ENCODE data around the gene FBXO5.

Gene FBXO5

DNA sequence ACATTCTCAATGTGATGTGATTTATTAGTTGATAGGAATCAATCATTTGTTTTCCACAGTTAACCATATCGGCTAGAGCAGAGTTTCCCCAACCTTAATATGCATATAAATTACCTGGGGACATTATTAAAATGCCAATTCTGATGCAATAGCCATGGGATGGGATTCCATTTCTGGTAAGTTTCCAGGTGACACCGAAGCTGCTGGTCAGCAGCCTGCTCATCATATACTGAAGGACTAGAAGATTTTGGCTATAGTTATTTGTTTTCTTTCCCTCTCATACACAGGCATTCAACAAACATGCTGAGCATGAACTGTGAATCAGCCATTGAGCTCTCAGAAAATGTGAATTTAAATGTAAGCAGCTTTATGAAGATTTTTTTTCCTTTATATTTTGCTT, 35.8 kb downstream of the FBXO5 start:
- DNase-seq, result no peak

DNA sequence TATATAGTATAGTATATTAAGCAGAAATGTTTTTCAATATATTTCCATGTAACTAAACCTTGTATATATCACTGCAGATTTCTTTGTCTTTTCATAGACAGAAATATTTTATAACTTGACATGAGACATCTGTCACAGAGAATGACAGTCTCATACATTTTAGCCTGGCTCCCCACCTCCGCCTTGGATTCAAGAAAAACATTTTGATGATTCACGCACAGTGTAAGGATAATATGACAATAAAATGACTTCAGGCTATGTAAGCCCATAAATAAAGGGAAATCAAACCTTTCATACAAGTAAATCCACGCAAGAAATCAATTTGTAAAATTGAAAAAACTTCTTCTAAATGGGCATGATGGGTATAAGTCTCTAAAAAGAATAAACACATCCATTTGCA, 36.4 kb downstream of the FBXO5 start:
- DNase-seq, result no peak

DNA sequence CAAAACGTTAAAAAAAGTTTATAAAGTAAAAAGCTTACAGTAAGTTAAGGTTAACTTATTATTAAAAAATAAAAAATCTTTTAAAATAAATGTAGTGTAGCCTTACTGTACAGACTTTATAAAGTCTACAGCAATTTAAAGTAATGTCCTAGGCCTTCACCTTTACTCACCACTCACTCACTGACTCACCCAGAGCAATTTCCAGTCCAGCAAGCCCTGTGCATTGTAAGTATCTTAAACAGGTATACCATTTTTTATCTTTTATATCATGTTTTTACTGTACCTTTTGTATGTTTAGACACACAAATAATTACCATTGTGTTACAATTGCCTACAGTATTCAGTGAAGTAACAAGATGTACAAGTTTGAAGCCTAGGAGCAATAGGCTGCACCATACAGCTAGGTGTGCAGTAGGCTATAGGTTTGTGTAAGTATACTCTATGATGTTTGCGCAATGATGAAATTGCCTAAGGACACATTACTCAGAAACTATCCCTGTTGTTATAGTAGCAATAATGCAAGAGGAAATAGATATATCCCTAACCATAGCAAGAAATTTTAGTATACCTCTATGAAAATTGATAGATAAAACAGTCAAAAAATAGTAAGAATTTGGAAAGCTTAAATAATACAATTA, 39.5 kb downstream of the FBXO5 start:
- DNase-seq, result no peak

- DNase-seq, result no peak
Observed at GRCh38 chr6:152942319-152942869, 40.4 kb downstream of the FBXO5 start.

DNA sequence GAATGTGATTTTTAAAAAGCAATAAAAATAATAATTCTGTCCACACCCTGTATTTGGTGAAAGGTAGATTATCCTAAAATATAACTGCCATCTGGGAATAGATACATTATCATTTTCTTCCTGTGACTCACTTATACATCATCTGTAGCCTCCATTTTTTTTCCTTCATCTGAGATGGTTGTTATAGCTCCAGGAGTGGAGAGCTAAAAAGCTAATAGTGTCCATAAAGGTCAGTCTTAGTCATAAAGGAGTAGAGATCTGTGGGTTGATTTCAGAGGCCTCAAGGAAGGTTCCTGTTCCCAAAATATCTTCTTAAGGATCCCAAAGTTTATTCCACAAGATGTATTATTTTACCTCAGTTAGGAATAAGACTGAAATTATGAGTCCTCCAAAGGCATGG, 41.1 kb downstream of the FBXO5 start:
- no peak for DNase-seq

DNA sequence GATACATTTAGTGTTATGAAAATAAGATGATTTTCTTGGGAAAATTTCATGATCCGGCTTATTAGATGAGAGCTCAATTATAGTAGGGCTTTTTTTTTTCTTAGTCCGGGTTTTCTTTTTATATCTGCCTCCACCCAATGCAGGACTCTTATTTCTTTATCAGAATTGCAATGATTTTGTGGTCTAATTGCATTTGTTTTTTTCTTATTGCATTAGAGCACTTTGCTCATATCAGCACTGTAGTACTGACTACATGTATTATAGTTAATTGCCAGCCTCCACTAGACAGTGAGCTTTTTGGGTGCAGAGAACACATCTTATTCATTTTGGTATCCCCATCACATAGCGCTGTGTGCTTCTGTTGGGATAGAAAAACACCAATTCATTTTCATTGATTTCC, 50.0 kb downstream of the FBXO5 start:
- DNase-seq, result no peak

GRCh38 chr6:152922706-152923105, 60.1 kb downstream of the FBXO5 start:
- no peak for DNase-seq
